Stimulated activated CD4-positive, alpha-beta T cell treated with anti-CD3 and anti-CD28 coated beads, Interleukin-4, amount 100 ng/mL, for 1 hour (primary cell): ENCODE results near the gene NONO.
"Not testable (repeated sequence)": the region's sequence is repeated elsewhere in the genome, so short reads cannot be mapped to it uniquely, and the experiment has no call there.

Experiments used
- DNase-seq: peaks from one replicate; pipeline ENCODE4 v3.0.0-alpha.2; 2020

NONO gene

GRCh38 chrX:71283403-71284143 is at the start of gene NONO:
NONO (plus strand) TSS chrX:71283635; CDS start chrX:71290638, 7,003 bp downstream.
- DNase-seq = peak; percentile 73

- no peak for DNase-seq
Measured at GRCh38 chrX:71235482-71235881, 48.0 kb upstream of the NONO start.

GRCh38 chrX:71236836-71237235 is 46.6 kb upstream of the NONO start:
- DNase-seq = no peak

- DNase-seq = no peak
Measured at GRCh38 chrX:71239781-71240180, 43.7 kb upstream of the NONO start.

GRCh38 chrX:71241301-71241700 is 42.1 kb upstream of the NONO start:
- DNase-seq = no peak

- no peak for DNase-seq
Measured at GRCh38 chrX:71244359-71245128, 38.9 kb upstream of the NONO start.

- no peak for DNase-seq
Measured at GRCh38 chrX:71245159-71245558, 38.3 kb upstream of the NONO start.

GRCh38 chrX:71250841-71251240 is 32.6 kb upstream of the NONO start:
- DNase-seq = no peak

GRCh38 chrX:71251466-71251973 is 31.9 kb upstream of the NONO start:
- DNase-seq = peak; percentile 30

GRCh38 chrX:71252221-71252620 is 31.2 kb upstream of the NONO start:
- no peak for DNase-seq

GRCh38 chrX:71253253-71254091 is 30.0 kb upstream of the NONO start:
- DNase-seq = peak; percentile 13

- peak; percentile 77 for DNase-seq
Measured at GRCh38 chrX:71254092-71254963, 29.1 kb upstream of the NONO start, which contains the start of gene ZMYM3. ZMYM3 (minus strand) TSS chrX:71254140; CDS start chrX:71253255, 885 bp downstream.

GRCh38 chrX:71256051-71256450 is 27.4 kb upstream of the NONO start:
- DNase-seq = no peak

GRCh38 chrX:71256856-71257255 is 26.6 kb upstream of the NONO start:
- DNase-seq = no peak

GRCh38 chrX:71268624-71269023 is 14.8 kb upstream of the NONO start:
- not testable (repeated sequence) for DNase-seq

- DNase-seq = no peak
Measured at GRCh38 chrX:71269801-71270395, 13.5 kb upstream of the NONO start.

- not testable (repeated sequence) for DNase-seq
Measured at GRCh38 chrX:71272313-71272712, 11.1 kb upstream of the NONO start.

- DNase-seq = not testable (repeated sequence)
Measured at GRCh38 chrX:71281300-71281699, 2.1 kb upstream of the NONO start.

GRCh38 chrX:71282514-71283402 is 677 bp upstream of the NONO start:
- DNase-seq = peak; percentile 39

GRCh38 chrX:71285929-71286328 is 2.5 kb downstream of the NONO start:
- no peak for DNase-seq
